ENCODE measurements around the gene CAVIN2. TPM values are rescaled to one million over a fixed set of nuclear protein-coding genes. Genes with fewer than 3 reads are reported as not detected.
A peak's percentile ranks its signal among the peaks of the same experiment; 100 is the strongest.

Gene CAVIN2
- total RNA-seq, 1 donor from 2014 or later: 2.2 TPM

- DNase-seq (ENCODE audit: low spot score): no peak
- Mint-ChIP-seq H3K4me3 (ENCODE audit: unreplicated experiment) (no peak overlapping the region), H3K9me3 (ENCODE audit: low read depth) (peaks cover 4% of the 10 kb centered on the region), H3K36me3 (ENCODE audit: low read depth) (peaks cover 1% of the 10 kb centered on the region), H3K27me3 (ENCODE audit: low read depth) (no peaks in the 10 kb centered on the region), H3K27ac (ENCODE audit: unreplicated experiment) (no peak overlapping the region), H3K4me1 (ENCODE audit: low read depth) (peaks cover 4% of the 10 kb centered on the region)
- peak; percentile 98 for TF ChIP-seq CTCF (IDR thresholded peaks at IDR 0.05)
These were observed 34.9 kb downstream of the CAVIN2 start for GRCh38 chr2:191811807-191812602.

DNA sequence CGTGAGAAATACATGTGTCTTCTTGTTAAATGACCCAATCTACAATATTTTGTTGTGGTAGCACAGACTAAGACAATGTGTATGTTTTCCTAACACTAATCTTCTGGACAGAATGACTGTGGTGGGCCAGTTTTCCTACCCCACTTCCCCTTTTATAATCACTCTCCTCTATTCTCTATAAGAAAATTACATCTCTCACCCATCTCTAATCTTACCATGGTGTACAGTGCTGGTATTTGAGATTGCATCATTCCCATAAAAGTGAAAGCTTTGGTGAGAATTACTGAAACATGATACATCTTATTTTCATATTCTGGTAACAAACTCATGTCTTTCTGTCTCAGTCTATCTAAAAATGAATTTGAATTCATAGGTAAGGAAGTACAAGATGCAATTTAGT is 40.5 kb downstream of the CAVIN2 start:
- H3K36me3 Mint-ChIP-seq (ENCODE audit: low read depth): peaks cover 1% of the 10 kb centered on the region
- H3K9me3 Mint-ChIP-seq (ENCODE audit: low read depth): peaks cover 4% of the 10 kb centered on the region
- no peak for TF ChIP-seq CTCF (IDR thresholded peaks at IDR 0.05)
- no peaks in the 10 kb centered on the region for H3K27me3 Mint-ChIP-seq (ENCODE audit: low read depth)
- no peak overlapping the region for H3K4me3 Mint-ChIP-seq (ENCODE audit: unreplicated experiment)
- H3K27ac Mint-ChIP-seq (ENCODE audit: unreplicated experiment): no peak overlapping the region
- H3K4me1 Mint-ChIP-seq (ENCODE audit: low read depth): peaks cover 4% of the 10 kb centered on the region
- DNase-seq (ENCODE audit: low spot score): no peak

- Mint-ChIP-seq H3K27me3 (ENCODE audit: low read depth) (no peaks in the 10 kb centered on the region), H3K9me3 (ENCODE audit: low read depth) (peaks cover 4% of the 10 kb centered on the region), H3K27ac (ENCODE audit: unreplicated experiment) (no peak overlapping the region), H3K4me3 (ENCODE audit: unreplicated experiment) (no peak overlapping the region), H3K4me1 (ENCODE audit: low read depth) (peaks cover 4% of the 10 kb centered on the region), H3K36me3 (ENCODE audit: low read depth) (peaks cover 1% of the 10 kb centered on the region)
- no peak for DNase-seq (ENCODE audit: low spot score)
- TF ChIP-seq CTCF (IDR thresholded peaks at IDR 0.05): no peak
These were observed 42.1 kb downstream of the CAVIN2 start for GRCh38 chr2:191804766-191805165.

DNA sequence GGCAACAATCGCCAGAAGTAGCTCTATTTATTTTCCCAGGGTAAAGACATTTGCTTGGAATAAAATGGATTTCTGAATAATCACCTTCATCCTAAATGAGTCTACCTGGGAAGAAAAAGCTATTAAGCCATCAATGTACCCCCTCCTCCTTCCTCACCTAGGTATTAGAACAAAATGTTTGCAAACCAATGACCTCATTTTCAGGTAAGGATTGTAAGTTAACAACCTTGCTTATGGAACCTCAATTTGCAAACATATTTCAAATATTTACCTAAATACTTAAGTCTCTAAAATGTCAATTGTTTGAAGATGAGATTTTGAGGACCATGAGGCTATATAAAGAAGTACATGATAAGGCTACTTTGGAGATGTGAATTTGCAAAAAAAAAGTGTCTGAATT is 43.9 kb downstream of the CAVIN2 start:
- H3K4me1 Mint-ChIP-seq (ENCODE audit: low read depth): peaks cover 4% of the 10 kb centered on the region
- no peak overlapping the region for H3K27ac Mint-ChIP-seq (ENCODE audit: unreplicated experiment)
- no peaks in the 10 kb centered on the region for H3K36me3 Mint-ChIP-seq (ENCODE audit: low read depth)
- no peak for DNase-seq (ENCODE audit: low spot score)
- no peak for TF ChIP-seq CTCF (IDR thresholded peaks at IDR 0.05)
- H3K27me3 Mint-ChIP-seq (ENCODE audit: low read depth): no peaks in the 10 kb centered on the region
- H3K4me3 Mint-ChIP-seq (ENCODE audit: unreplicated experiment): no peak overlapping the region
- H3K9me3 Mint-ChIP-seq (ENCODE audit: low read depth): no peaks in the 10 kb centered on the region

DNA sequence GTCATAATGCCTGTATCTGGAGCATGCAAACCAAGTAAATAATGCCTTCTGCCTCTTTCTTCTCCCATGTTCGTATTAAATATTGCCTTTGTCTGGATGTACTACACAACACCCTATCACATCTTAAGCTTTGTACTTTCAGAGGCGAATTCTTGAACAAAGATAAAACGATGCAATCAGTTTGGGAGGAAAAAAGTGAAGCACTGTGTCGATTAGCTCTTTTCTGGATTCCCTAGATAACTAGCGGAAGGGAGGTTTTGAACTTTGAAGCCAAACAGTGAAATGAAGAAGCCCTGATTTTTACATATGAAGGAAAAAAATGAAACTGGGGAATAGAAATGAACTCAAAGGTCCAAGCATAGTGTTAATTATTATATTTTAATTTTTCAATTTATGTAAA is 44.7 kb downstream of the CAVIN2 start:
- DNase-seq (ENCODE audit: low spot score): no peak
- H3K4me1 Mint-ChIP-seq (ENCODE audit: low read depth): peaks cover 4% of the 10 kb centered on the region
- no peak overlapping the region for H3K27ac Mint-ChIP-seq (ENCODE audit: unreplicated experiment)
- no peaks in the 10 kb centered on the region for H3K9me3 Mint-ChIP-seq (ENCODE audit: low read depth)
- no peaks in the 10 kb centered on the region for H3K27me3 Mint-ChIP-seq (ENCODE audit: low read depth)
- TF ChIP-seq CTCF (IDR thresholded peaks at IDR 0.05): no peak
- H3K36me3 Mint-ChIP-seq (ENCODE audit: low read depth): no peaks in the 10 kb centered on the region
- H3K4me3 Mint-ChIP-seq (ENCODE audit: unreplicated experiment): no peak overlapping the region
